GM06990 (cell line): Measurements from ENCODE around the gene PRTFDC1.

ENCODE experiments used
- DNase-seq: peaks from one replicate; pipeline ENCODE4 v3.0.0-alpha.2; 2011; ENCODE audit not compliant: insufficient read length; ENCODE audit errors: extremely low read depth
- H3K27me3 ChIP-seq: replicated peaks from 2 replicates; pipeline ENCODE4 v1.6.0; 2011; ENCODE audit warnings: low read length; ENCODE audit not compliant: control insufficient read depth, insufficient read depth
- H3K36me3 ChIP-seq: 2 replicates; pipeline ENCODE4 v1.5.1; 2011; ENCODE audit warnings: low read length; ENCODE audit not compliant: control insufficient read depth, insufficient read depth
- H3K4me3 ChIP-seq: replicated peaks from 2 replicates; pipeline ENCODE4 v1.5.1; 2011; ENCODE audit warnings: low read depth, mild to moderate bottlenecking, control low read depth, low read length
- CTCF ChIP-seq: IDR thresholded peaks from 2 replicates; pipeline ENCODE4 v1.5.1; 2011; ENCODE audit warnings: low read length, control low read depth, mild to moderate bottlenecking, inconsistent platforms; ENCODE audit not compliant: insufficient read depth, poor library complexity, severe bottlenecking

PRTFDC1 gene

GRCh38 chr10:24983130-24983529, 30.7 kb upstream of the PRTFDC1 start:
- DNase-seq, result no peak
- Histone ChIP-seq H3K36me3 (no peaks in the 10 kb centered on the region), H3K27me3 (no peaks in the 10 kb centered on the region), H3K4me3 (no peak overlapping the region)
- no peak for TF ChIP-seq CTCF

GRCh38 chr10:24982319-24983112, 30.1 kb upstream of the PRTFDC1 start:
- no peak for TF ChIP-seq CTCF
- Histone ChIP-seq H3K4me3 (no peak overlapping the region), H3K36me3 (no peaks in the 10 kb centered on the region), H3K27me3 (no peaks in the 10 kb centered on the region)
- DNase-seq, result no peak

DNA sequence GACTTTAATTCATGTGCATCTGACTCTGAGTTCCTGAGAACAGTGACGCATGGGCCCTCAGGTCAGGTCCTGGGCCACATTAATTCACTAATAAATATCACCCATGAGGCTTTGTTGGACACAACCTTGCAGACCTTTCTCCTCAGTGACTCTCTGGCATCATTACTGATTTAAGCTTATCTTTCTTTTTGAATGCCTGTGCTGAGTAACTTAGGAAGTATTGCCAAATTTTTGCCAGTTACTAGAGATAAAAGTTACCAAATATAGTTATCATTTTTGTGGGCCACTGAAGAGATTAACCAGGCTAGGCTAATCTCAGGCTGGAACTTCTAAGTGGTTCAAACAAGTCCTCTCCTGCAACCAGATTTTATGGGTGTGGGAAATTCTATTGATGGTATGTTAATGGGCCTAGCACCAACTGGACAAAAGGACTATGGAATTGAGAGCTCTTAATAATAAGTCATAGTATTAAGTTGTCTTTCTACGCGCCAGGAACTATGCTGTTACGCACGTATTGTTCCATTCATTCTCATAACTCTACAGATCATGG, 28.8 kb upstream of the PRTFDC1 start:
- no peak for DNase-seq
- H3K36me3 ChIP-seq, result no peaks in the 10 kb centered on the region
- TF ChIP-seq CTCF, result no peak

DNA sequence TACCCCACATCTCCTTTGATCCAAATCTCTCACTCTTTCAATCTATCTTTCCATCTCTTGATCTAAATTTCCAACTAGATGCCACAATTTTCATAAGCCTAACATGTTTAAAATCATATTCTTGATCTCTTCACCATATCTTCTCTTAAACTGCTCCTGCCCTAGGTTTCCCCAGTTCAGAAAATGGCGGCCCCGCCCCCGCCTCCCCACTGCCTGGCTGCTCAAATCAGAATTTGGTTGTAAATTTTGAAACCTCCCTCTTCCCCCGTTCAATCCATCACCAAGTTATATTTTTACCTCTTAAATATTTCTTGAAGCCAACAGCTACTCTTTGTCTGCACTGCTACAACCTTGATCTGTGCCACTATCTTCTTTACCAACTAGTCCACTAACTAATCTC, 27.3 kb upstream of the PRTFDC1 start:
- Histone ChIP-seq H3K4me3 (no peak overlapping the region), H3K27me3 (no peaks in the 10 kb centered on the region), H3K36me3 (no peaks in the 10 kb centered on the region)
- TF ChIP-seq CTCF, result no peak
- DNase-seq, result no peak

More for the DNA sequence above, 28.8 kb upstream of the PRTFDC1 start:
- H3K4me3 ChIP-seq, result no peak overlapping the region
- H3K27me3 ChIP-seq, result no peaks in the 10 kb centered on the region

DNA sequence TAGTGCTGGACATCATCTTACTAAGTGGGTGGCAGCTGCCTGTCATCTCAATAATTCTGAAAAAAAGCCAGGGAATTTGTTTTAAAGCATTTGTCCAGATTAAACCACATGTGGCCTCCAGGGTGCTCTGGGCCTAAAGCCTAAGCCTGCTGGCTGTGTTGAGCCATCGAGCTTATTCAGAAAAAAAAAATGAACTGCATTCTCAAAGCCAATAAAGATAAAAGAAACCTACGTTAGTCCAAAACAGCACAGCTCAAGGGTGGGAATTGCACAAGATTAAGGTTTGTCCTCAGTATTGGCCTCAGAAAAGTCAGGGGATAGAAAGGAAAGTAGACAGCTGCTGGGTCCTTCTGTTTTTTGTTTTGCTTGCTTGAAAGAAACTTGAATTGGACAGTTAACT, 22.6 kb upstream of the PRTFDC1 start:
- H3K4me3 ChIP-seq, result no peak overlapping the region
- no peak for TF ChIP-seq CTCF
- DNase-seq, result no peak

DNA sequence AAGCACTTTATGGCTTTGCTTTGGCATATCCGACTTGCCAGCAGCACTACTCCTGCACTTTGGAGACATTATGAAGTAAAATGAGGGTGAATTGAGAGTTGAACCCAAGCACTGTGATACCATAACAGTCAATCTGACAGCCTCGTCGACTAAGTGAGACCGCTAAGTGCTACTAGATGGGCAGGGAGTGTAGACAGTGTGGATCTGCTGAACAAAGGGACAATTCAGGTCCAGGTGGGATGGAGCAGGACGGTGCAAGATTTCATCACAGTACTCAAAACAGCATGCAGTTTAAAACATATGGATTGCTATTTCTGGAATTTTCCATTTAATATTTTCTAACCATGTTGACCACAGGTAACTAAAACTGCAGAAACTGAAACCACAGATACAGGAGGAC, 20.8 kb upstream of the PRTFDC1 start:
- DNase-seq, result no peak
- no peak for TF ChIP-seq CTCF
- no peak overlapping the region for H3K4me3 ChIP-seq
- H3K36me3 ChIP-seq, result no peaks in the 10 kb centered on the region
- no peaks in the 10 kb centered on the region for H3K27me3 ChIP-seq

More for the DNA sequence above, 22.6 kb upstream of the PRTFDC1 start:
- H3K36me3 ChIP-seq, result no peaks in the 10 kb centered on the region
- H3K27me3 ChIP-seq, result no peaks in the 10 kb centered on the region
